Stimulated activated naive CD8-positive, alpha-beta T cell treated with anti-CD3 and anti-CD28 coated beads, Interleukin-15, amount 100 ng/mL, for 72 hours (primary cell): ENCODE data around the gene DPM2.

Experiments
- ATAC-seq: fragments of 150-1000 bp; cut with Tn5 transposase; 2 replicates; pipeline ENCODE4 v1.10.0; 2021; ENCODE audit warnings: mild to moderate bottlenecking, moderate library complexity
- DNase-seq, 2 donors: peaks; one replicate each; pipeline ENCODE4 v3.0.0; 2021 to 2022
- H3K27ac Mint-ChIP-seq, 2 donors: one replicate each; pipeline ENCODE4 v1.8.0; 2022; ENCODE audit warnings: mild to moderate bottlenecking in 2 of 2, mixed read lengths in 2 of 2, moderate library complexity in 2 of 2
- H3K27me3 Mint-ChIP-seq: one replicate; pipeline ENCODE4 v1.8.0; 2022; ENCODE audit warnings: mixed read lengths
- H3K4me1 Mint-ChIP-seq: one replicate; pipeline ENCODE4 v1.8.0; 2022; ENCODE audit warnings: mild to moderate bottlenecking, mixed read lengths
- H3K4me3 Mint-ChIP-seq, 2 donors: one replicate each; pipeline ENCODE4 v1.8.0; 2022; ENCODE audit warnings: mild to moderate bottlenecking in 2 of 2, mixed read lengths in 2 of 2, moderate library complexity in 1 of 2
- H3K9me3 Mint-ChIP-seq, 2 donors: one replicate each; pipeline ENCODE4 v1.8.0; 2022; ENCODE audit warnings: mixed read lengths in 2 of 2

Gene DPM2

GRCh38 chr9:127949827-127950512, 12.3 kb upstream of the DPM2 start:
- Mint-ChIP-seq H3K9me3 (no peaks in the 10 kb centered on the region), H3K27me3 (no peaks in the 10 kb centered on the region), H3K4me1 (peaks cover 98% of the 10 kb centered on the region), H3K27ac (peak overlapping the region; percentile 78 to 92), H3K4me3 (peak overlapping the region; percentile 34 to 44)
- no peak for DNase-seq
- ATAC-seq = no peak

GRCh38 chr9:127947841-127948710, 10.4 kb upstream of the DPM2 start:
- H3K4me3 Mint-ChIP-seq = no peak overlapping the region
- H3K4me1 Mint-ChIP-seq = peaks cover 98% of the 10 kb centered on the region
- no peak for DNase-seq
- no peaks in the 10 kb centered on the region for H3K9me3 Mint-ChIP-seq
- H3K27me3 Mint-ChIP-seq = no peaks in the 10 kb centered on the region
- peak overlapping the region in 1 of 2 donors; percentile 88 for H3K27ac Mint-ChIP-seq
- ATAC-seq = no peak

DNA sequence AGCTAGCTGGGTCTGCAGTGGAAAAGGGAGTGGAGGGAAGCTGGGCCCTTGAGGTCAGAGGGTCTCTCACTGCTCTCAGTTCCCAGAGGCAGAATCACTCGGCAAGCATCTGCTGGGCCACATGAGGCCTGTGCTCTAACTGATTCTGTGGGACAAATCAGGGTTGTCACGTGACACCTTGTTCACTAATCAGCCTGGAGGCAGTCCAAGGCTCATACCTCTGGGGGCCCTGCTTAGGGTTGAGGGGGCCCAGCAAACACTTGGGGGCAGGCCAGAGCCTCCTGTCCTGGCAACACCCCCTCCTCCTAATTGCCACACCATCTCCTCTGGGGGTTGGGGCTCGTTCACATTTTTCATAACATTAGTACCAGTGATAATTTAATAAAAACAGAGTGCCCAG, 9.1 kb upstream of the DPM2 start:
- Mint-ChIP-seq H3K27ac (peak overlapping the region; percentile 87 to 88), H3K4me3 (no peak overlapping the region), H3K9me3 (no peaks in the 10 kb centered on the region), H3K27me3 (no peaks in the 10 kb centered on the region), H3K4me1 (peaks cover 98% of the 10 kb centered on the region)
- DNase-seq (no peak), ATAC-seq (no peak)

DNA sequence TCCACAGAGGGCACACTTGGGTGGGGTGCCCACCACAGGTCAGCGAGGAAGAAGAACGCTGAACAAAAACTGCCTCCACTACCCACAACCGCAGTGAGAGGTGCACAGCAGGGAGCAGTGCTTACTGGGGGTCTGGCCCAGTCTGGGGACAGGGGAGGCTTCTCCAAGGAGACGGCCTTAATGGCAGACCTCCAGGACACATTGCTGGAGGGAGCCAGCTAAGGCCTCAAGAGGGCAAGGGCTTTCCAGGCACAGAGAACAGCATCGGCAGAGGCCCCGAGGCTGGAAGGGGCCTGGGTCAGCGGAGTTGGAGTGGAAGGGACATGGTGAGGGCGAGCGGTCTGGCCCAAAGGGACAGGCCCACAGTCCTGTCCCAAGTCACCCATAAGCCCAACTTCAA, 8.3 kb upstream of the DPM2 start:
- H3K27me3 Mint-ChIP-seq = no peaks in the 10 kb centered on the region
- H3K4me1 Mint-ChIP-seq = peaks cover 93% of the 10 kb centered on the region
- no peaks in the 10 kb centered on the region for H3K9me3 Mint-ChIP-seq
- H3K27ac Mint-ChIP-seq = peak overlapping the region; percentile 17 to 49
- DNase-seq (no peak), ATAC-seq (no peak)
- H3K4me3 Mint-ChIP-seq = no peak overlapping the region

DNA sequence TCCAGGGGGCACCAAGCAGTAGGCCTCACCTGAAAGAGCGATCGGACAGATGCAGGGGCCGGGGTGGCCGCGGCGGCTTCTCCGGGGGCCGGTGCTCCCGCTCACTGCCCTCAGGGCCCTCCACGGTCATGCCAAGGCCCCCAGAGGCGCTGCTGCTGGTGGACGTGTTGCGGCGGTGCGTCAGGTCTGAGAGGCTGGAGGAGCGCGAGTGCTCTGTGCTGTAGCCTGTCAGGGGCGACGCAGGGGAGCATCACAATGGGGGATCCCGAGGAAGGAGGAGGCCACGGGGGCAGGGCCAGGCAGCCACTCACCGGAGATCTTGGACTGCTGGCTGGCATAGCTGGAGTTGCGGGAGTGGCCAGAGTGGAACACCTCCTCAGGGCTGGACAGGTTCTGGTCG, 7.7 kb upstream of the DPM2 start:
- Mint-ChIP-seq H3K27ac (peak overlapping the region in 1 of 2 donors; percentile 49), H3K4me1 (peaks cover 87% of the 10 kb centered on the region), H3K9me3 (no peaks in the 10 kb centered on the region), H3K4me3 (no peak overlapping the region), H3K27me3 (no peaks in the 10 kb centered on the region)
- DNase-seq (no peak), ATAC-seq (no peak)

- no peaks in the 10 kb centered on the region for H3K9me3 Mint-ChIP-seq
- H3K27me3 Mint-ChIP-seq = no peaks in the 10 kb centered on the region
- DNase-seq = no peak
- H3K4me1 Mint-ChIP-seq = peaks cover 81% of the 10 kb centered on the region
- H3K4me3 Mint-ChIP-seq = no peak overlapping the region
- no peak for ATAC-seq
- H3K27ac Mint-ChIP-seq = peak overlapping the region in 1 of 2 donors; percentile 54
Observed at GRCh38 chr9:127944586-127945218, 7.0 kb upstream of the DPM2 start.

DNA sequence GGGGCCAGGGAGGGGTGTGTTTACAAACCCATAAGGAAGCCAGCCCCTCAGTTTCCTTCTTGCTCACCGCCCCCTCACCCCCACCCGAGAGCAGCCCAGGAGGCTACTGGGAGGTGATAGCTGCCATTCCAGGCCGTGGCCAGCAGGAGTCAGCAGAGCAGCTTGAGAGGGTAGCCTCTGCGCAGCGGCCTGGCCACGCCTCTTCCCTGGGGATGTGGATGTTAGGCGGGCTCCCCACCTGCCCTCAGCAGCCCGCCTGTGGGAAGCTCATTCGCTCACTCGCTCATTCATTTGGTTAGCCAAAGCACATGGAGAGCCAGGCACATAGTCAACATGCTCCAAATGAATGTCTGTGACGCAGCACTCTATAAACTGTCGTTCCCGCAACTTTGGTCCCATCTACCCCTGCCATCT, 6.1 kb upstream of the DPM2 start:
- H3K9me3 Mint-ChIP-seq = no peaks in the 10 kb centered on the region
- DNase-seq (peak; percentile 73 to 74), ATAC-seq (peak; percentile 82)
- H3K27ac Mint-ChIP-seq = peak overlapping the region; percentile 83 to 92
- peak overlapping the region in 1 of 2 donors; percentile 38 for H3K4me3 Mint-ChIP-seq
- H3K4me1 Mint-ChIP-seq = peaks cover 75% of the 10 kb centered on the region
- no peaks in the 10 kb centered on the region for H3K27me3 Mint-ChIP-seq

GRCh38 chr9:127943011-127943662, 5.5 kb upstream of the DPM2 start:
- ATAC-seq = peak; percentile 4
- no peak overlapping the region for H3K4me3 Mint-ChIP-seq
- no peaks in the 10 kb centered on the region for H3K9me3 Mint-ChIP-seq
- DNase-seq = no peak
- H3K27ac Mint-ChIP-seq = peak overlapping the region in 1 of 2 donors; percentile 92
- H3K4me1 Mint-ChIP-seq = peaks cover 75% of the 10 kb centered on the region
- H3K27me3 Mint-ChIP-seq = no peaks in the 10 kb centered on the region

GRCh38 chr9:127942216-127943010, 4.8 kb upstream of the DPM2 start:
- no peaks in the 10 kb centered on the region for H3K27me3 Mint-ChIP-seq
- no peaks in the 10 kb centered on the region for H3K9me3 Mint-ChIP-seq
- DNase-seq = peak; percentile 57 to 65
- no peak overlapping the region for H3K4me3 Mint-ChIP-seq
- H3K27ac Mint-ChIP-seq = peak overlapping the region in 1 of 2 donors; percentile 65
- peaks cover 75% of the 10 kb centered on the region for H3K4me1 Mint-ChIP-seq
- peak; percentile 47 for ATAC-seq

DNA sequence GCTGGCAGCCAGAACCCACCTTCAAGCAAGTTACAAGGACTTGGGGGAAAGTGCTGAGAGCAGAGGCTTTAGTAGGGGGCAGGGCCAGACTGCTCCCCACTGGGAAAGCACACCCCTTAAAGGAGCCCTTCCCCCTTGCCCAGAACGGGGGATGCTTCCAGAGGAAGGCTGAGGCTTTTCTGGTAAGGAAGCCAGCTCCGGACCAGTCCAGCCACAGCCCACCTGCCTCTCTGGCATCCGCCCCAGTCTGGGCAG, 4.2 kb upstream of the DPM2 start:
- Mint-ChIP-seq H3K9me3 (no peaks in the 10 kb centered on the region), H3K27ac (no peak overlapping the region), H3K4me3 (no peak overlapping the region), H3K4me1 (peaks cover 75% of the 10 kb centered on the region), H3K27me3 (no peaks in the 10 kb centered on the region)
- DNase-seq = no peak
- no peak for ATAC-seq

- ATAC-seq (no peak), DNase-seq (no peak)
- Mint-ChIP-seq H3K27ac (peak overlapping the region in 1 of 2 donors; percentile 6), H3K27me3 (no peaks in the 10 kb centered on the region), H3K4me3 (no peak overlapping the region), H3K4me1 (peaks cover 75% of the 10 kb centered on the region), H3K9me3 (no peaks in the 10 kb centered on the region)
Observed at GRCh38 chr9:127941062-127941960, 3.7 kb upstream of the DPM2 start.

GRCh38 chr9:127940593-127940992, 2.9 kb upstream of the DPM2 start:
- no peak overlapping the region for H3K4me3 Mint-ChIP-seq
- peaks cover 75% of the 10 kb centered on the region for H3K4me1 Mint-ChIP-seq
- H3K27ac Mint-ChIP-seq = no peak overlapping the region

DNA sequence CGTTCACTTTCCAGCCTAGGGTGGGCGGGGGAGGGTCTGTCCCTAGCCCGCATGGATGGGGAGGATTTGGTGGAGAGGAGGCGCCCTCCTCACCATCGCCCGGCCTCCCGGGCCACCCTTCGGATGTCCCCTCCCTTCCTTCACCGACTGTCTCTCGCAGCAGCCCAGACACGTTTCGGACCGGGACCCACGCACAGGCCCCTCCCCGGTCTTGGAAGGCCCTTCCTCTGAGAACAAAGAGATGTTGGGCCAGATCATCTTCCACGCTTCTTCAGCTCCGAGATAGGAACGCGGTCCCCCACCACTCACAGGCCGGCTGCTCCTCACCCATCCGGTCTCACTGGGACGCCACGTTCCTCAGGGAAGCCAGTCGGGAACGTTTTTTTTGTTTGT, 640 bp upstream of the DPM2 start:
- DNase-seq = no peak
- Mint-ChIP-seq H3K27ac (peak overlapping the region in 1 of 2 donors; percentile 91), H3K27me3 (no peaks in the 10 kb centered on the region), H3K9me3 (no peaks in the 10 kb centered on the region), H3K4me3 (peak overlapping the region; percentile 54 to 62), H3K4me1 (peaks cover 75% of the 10 kb centered on the region)
- ATAC-seq = no peak

More at GRCh38 chr9:127940593-127940992, 2.9 kb upstream of the DPM2 start:
- Mint-ChIP-seq H3K27me3 (no peaks in the 10 kb centered on the region), H3K9me3 (no peaks in the 10 kb centered on the region)
- DNase-seq (no peak), ATAC-seq (no peak)

DNA sequence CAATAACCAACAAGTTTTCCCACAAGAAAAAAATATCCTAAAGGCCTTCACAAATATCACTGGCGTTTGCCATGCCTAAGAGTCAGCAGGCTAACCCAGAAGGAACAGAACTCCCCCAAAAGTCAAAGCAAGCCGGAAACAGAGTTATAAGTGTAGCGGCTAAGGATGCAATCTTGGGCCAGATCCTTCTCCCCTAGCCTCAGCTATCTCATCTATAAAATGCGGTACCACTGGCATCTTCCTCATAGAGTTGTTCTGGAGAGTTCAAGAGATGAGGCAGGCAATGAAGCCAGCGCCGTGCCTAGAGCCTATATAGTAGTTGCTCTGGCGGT, 632 bp downstream of the DPM2 start:
- ATAC-seq = no peak
- Mint-ChIP-seq H3K9me3 (no peaks in the 10 kb centered on the region), H3K4me3 (peak overlapping the region; percentile 89 to 93), H3K4me1 (peaks cover 68% of the 10 kb centered on the region), H3K27me3 (no peaks in the 10 kb centered on the region), H3K27ac (peak overlapping the region; percentile 94 to 97)
- DNase-seq = no peak
